ENCODE measurements around the gene AK9.

- TF ChIP-seq TCF7L2 (IDR thresholded peaks at IDR 0.05; ENCODE audit: low read depth, low read length) (no peak), CTCF (IDR thresholded peaks at IDR 0.05) (no peak)
These were observed 29.3 kb upstream of the AK9 start for GRCh38 chr6:109720311-109720710.
